HepG2 (cell line): ENCODE results near the gene IL2RA. TPM values are rescaled to one million over a fixed set of nuclear protein-coding genes. Genes with fewer than 3 reads are reported as not detected.
A peak's percentile ranks its signal among the peaks of the same experiment; 100 is the strongest.

ENCODE experiments used
- AGO1 ChIP-seq: fragments of 200-400 bp; formaldehyde crosslinking; IDR thresholded peaks from 2 replicates; pipeline ENCODE4 v1.6.1; 2017; ENCODE audit warnings: mild to moderate bottlenecking, low read depth, low read length, moderate library complexity; ENCODE audit not compliant: poor library complexity, severe bottlenecking
- CAMTA2 ChIP-seq: sonication (generic); formaldehyde crosslinking; IDR thresholded peaks from 2 replicates; pipeline ENCODE4 v1.4.0; 2020; ENCODE audit warnings: mild to moderate bottlenecking, missing genetic modification reagents, borderline replicate concordance
- ESRRA ChIP-seq: sonication (generic); formaldehyde crosslinking; IDR thresholded peaks from 2 replicates; pipeline ENCODE4 v1.5.1; 2020; ENCODE audit warnings: mild to moderate bottlenecking, low read depth, missing genetic modification reagents
- MXD3 ChIP-seq: IDR thresholded peaks from 2 replicates; pipeline ENCODE4 v1.6.1; 2016; ENCODE audit warnings: mild to moderate bottlenecking, missing biosample characterization, missing genetic modification reagents
- NONO ChIP-seq, 2 experiments: fragments of 450-650 bp in 1 of 2; sonication (generic) in 1 of 2; formaldehyde crosslinking in 1 of 2; IDR thresholded peaks in 1 of 2; conservative IDR thresholded peaks in 1 of 2; 2 replicates each; pipeline versions ENCODE4 v1.6.1 to v1.8.0; 2017 to 2022; ENCODE audit warnings: mild to moderate bottlenecking in 1 of 2, missing genetic modification reagents in 1 of 2, moderate library complexity in 1 of 2
- SALL1 ChIP-seq: sonication (generic); formaldehyde crosslinking; IDR thresholded peaks from 2 replicates; pipeline ENCODE4 v1.8.0; 2022; ENCODE audit warnings: mild to moderate bottlenecking, missing genetic modification reagents
- ZMYM3 ChIP-seq: sonication (generic); formaldehyde crosslinking; IDR thresholded peaks from 2 replicates; pipeline ENCODE4 v1.5.1; 2020; ENCODE audit warnings: mild to moderate bottlenecking, missing genetic modification reagents
- ZNF639 ChIP-seq: conservative IDR thresholded peaks from 2 replicates; pipeline ENCODE4 v1.6.1; 2018; ENCODE audit warnings: missing genetic modification reagents
- ZNF674 ChIP-seq: sonication (generic); formaldehyde crosslinking; IDR thresholded peaks from 2 replicates; pipeline ENCODE4 v1.5.0; 2020; ENCODE audit warnings: low read depth, mild to moderate bottlenecking, missing genetic modification reagents
- polyA plus RNA-seq, 8 experiments: library from polyadenylated mRNA; depleted of rRNA in 3 of 8; stranded (reverse) in 7 of 8; unstranded in 1 of 8; fragments of >200 nt; fragmentation: Illumina TruSeq in 4 of 8; extraction: Trizol in 4 of 8; gene quantifications; 2 replicates each; pipeline versions ENCODE4 v1.2.1 to v1.2.3, GENCODE V29; 2011 to 2016; ENCODE audit warnings: low read depth in 4 of 8, missing spikeins in 1 of 8, mixed read lengths in 1 of 8; ENCODE audit not compliant: insufficient read depth in 1 of 8
- total RNA-seq, 5 experiments: library from RNA; depleted of rRNA; stranded (reverse); fragments of >200 nt; fragmentation: Illumina TruSeq; extraction: Trizol; gene quantifications; 2 replicates each; pipeline ENCODE4 v1.2.3, GENCODE V29; 2016; ENCODE audit warnings: low read depth in 1 of 5
- TF ChIP-seq, protein P1 (sequence below): sonication (generic); formaldehyde crosslinking; IDR thresholded peaks from 2 replicates; pipeline ENCODE4 v1.4.0; 2020; ENCODE audit warnings: missing genetic modification reagents, low read depth, mild to moderate bottlenecking, borderline replicate concordance
- TF ChIP-seq, protein P2 (sequence below): sonication (generic); formaldehyde crosslinking; IDR thresholded peaks from 2 replicates; pipeline ENCODE4 v1.5.1; 2020; ENCODE audit warnings: missing genetic modification reagents, mild to moderate bottlenecking, borderline replicate concordance
- TF ChIP-seq, protein P3 (sequence below): sonication (generic); formaldehyde crosslinking; IDR thresholded peaks from one replicate; pipeline ENCODE4 v1.5.1; 2020; ENCODE audit warnings: mild to moderate bottlenecking, missing genetic modification reagents; ENCODE audit errors: not compliant biosample characterization

IL2RA gene
- total and polyA plus RNA-seq, 2 of the 13 experiments (the other 11 are each of a cell fraction or from before 2014, with no cell fraction given): not detected

- TF ChIP-seq MXD3 (no peak), CAMTA2 (CRISPR knock-in tag) (no peak), AGO1 (no peak), ZMYM3 (CRISPR knock-in tag) (peak; percentile 67; the same call in 1 of the 2 replicates), ZNF674 (CRISPR knock-in tag) (no peak), NONO (IDR thresholded peaks at IDR 0.05) (no peak), NONO (CRISPR knock-in tag; conservative IDR thresholded peaks at IDR 0.05) (peak; percentile 70; the same call in 1 of the 2 replicates), SALL1 (CRISPR knock-in tag) (peak; percentile 98), ESRRA (CRISPR knock-in tag) (no peak; the same call in 1 of the 2 replicates), ZNF639 (CRISPR knock-in tag) (no peak)
- TF ChIP-seq, protein P1, sequence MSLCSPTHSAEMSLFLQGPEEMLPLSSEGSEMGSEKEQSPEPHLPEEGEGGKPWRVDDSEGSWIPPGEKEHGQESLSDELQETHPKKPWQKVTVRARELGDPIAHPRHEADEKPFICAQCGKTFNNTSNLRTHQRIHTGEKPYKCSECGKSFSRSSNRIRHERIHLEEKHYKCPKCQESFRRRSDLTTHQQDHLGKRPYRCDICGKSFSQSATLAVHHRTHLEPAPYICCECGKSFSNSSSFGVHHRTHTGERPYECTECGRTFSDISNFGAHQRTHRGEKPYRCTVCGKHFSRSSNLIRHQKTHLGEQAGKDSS (CRISPR knock-in tag): no peak
- TF ChIP-seq, protein P2, sequence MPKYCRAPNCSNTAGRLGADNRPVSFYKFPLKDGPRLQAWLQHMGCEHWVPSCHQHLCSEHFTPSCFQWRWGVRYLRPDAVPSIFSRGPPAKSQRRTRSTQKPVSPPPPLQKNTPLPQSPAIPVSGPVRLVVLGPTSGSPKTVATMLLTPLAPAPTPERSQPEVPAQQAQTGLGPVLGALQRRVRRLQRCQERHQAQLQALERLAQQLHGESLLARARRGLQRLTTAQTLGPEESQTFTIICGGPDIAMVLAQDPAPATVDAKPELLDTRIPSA (CRISPR knock-in tag): no peak
- TF ChIP-seq, protein P3, sequence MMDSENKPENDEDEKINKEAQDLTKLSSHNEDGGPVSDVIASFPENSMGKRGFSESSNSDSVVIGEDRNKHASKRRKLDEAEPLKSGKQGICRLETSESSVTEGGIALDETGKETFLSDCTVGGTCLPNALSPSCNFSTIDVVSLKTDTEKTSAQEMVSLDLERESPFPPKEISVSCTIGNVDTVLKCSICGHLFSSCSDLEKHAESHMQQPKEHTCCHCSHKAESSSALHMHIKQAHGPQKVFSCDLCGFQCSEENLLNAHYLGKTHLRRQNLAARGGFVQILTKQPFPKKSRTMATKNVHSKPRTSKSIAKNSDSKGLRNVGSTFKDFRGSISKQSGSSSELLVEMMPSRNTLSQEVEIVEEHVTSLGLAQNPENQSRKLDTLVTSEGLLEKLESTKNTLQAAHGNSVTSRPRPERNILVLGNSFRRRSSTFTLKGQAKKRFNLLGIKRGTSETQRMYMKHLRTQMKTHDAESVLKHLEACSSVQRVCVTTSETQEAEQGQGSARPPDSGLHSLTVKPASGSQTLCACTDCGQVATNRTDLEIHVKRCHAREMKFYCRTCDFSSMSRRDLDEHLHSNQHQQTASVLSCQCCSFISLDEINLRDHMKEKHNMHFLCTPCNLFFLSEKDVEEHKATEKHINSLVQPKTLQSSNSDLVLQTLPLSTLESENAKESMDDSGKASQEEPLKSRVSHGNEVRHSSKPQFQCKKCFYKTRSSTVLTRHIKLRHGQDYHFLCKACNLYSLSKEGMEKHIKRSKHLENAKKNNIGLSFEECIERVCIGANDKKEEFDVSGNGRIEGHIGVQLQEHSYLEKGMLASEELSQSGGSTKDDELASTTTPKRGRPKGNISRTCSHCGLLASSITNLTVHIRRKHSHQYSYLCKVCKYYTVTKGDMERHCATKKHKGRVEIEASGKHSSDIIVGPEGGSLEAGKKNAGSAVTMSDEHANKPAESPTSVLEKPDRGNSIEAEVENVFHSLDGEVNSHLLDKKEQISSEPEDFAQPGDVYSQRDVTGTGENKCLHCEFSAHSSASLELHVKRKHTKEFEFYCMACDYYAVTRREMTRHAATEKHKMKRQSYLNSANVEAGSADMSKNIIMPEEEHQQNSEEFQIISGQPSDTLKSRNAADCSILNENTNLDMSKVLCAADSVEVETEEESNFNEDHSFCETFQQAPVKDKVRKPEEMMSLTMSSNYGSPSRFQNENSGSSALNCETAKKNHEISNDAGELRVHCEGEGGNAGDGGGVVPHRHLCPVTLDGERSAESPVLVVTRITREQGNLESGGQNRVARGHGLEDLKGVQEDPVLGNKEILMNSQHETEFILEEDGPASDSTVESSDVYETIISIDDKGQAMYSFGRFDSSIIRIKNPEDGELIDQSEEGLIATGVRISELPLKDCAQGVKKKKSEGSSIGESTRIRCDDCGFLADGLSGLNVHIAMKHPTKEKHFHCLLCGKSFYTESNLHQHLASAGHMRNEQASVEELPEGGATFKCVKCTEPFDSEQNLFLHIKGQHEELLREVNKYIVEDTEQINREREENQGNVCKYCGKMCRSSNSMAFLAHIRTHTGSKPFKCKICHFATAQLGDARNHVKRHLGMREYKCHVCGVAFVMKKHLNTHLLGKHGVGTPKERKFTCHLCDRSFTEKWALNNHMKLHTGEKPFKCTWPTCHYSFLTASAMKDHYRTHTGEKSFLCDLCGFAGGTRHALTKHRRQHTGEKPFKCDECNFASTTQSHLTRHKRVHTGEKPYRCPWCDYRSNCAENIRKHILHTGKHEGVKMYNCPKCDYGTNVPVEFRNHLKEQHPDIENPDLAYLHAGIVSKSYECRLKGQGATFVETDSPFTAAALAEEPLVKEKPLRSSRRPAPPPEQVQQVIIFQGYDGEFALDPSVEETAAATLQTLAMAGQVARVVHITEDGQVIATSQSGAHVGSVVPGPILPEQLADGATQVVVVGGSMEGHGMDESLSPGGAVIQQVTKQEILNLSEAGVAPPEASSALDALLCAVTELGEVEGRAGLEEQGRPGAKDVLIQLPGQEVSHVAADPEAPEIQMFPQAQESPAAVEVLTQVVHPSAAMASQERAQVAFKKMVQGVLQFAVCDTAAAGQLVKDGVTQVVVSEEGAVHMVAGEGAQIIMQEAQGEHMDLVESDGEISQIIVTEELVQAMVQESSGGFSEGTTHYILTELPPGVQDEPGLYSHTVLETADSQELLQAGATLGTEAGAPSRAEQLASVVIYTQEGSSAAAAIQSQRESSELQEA (CRISPR knock-in tag): peak; percentile 52
These were observed 93.3 kb downstream of the IL2RA start (continued) for GRCh38 chr10:5968681-5969453.
